Activated T-cell treated with anti-CD3 and anti-CD28 coated beads, Interleukin-2, amount 50 U/mL, for 72 hours (primary cell): ENCODE measurements around the gene C22orf23. TPM values are rescaled to one million over a fixed set of nuclear protein-coding genes. Genes with fewer than 3 reads are reported as not detected.

Experiments
- ATAC-seq, 2 donors: fragments of 150-1000 bp; cut with Tn5 transposase; replicated peaks in 1 of 2; 2 replicates each; pipeline ENCODE4 v1.10.0; 2021; ENCODE audit warnings: moderate library complexity in 2 of 2, mild to moderate bottlenecking in 1 of 2
- DNase-seq, 2 donors: peaks; one replicate each; pipeline ENCODE4 v3.0.0; 2021 to 2022; ENCODE audit warnings: mixed read lengths in 1 of 2
- H3K27ac Mint-ChIP-seq: one replicate; pipeline ENCODE4 v1.8.0; 2022; ENCODE audit warnings: mild to moderate bottlenecking, moderate library complexity, mixed read lengths
- H3K27me3 Mint-ChIP-seq: one replicate; pipeline ENCODE4 v1.8.0; 2022; ENCODE audit warnings: low read depth, mixed read lengths
- H3K36me3 Mint-ChIP-seq, 2 donors: one replicate each; pipeline ENCODE4 v1.8.0; 2022; ENCODE audit warnings: mixed read lengths in 2 of 2, mild to moderate bottlenecking in 1 of 2; ENCODE audit not compliant: insufficient read depth in 2 of 2
- H3K4me1 Mint-ChIP-seq: one replicate; pipeline ENCODE4 v1.8.0; 2022; ENCODE audit warnings: low read depth, mixed read lengths
- H3K4me3 Mint-ChIP-seq, 2 donors: one replicate each; pipeline ENCODE4 v1.8.0; 2022; ENCODE audit warnings: mild to moderate bottlenecking in 2 of 2, mixed read lengths in 2 of 2, moderate library complexity in 2 of 2
- H3K9me3 Mint-ChIP-seq, 2 donors: one replicate each; pipeline ENCODE4 v1.8.0; 2022; ENCODE audit warnings: mixed read lengths in 2 of 2
- total RNA-seq, 2 donors: library from RNA; stranded (reverse); gene quantifications; one replicate each; pipeline ENCODE4 v1.2.3, GENCODE V29; 2022

C22orf23 gene
- total RNA-seq, 2 donors from 2014 or later = 0.19 to 0.30 TPM

- ATAC-seq (no peak), DNase-seq (no peak)
- Mint-ChIP-seq H3K27ac (peak overlapping the region; percentile 61), H3K36me3 (no peaks in the 10 kb centered on the region), H3K4me3 (peak overlapping the region; percentile 74 to 80), H3K27me3 (no peaks in the 10 kb centered on the region), H3K9me3 (no peaks in the 10 kb centered on the region), H3K4me1 (peaks cover 30% of the 10 kb centered on the region)
Observed at GRCh38 chr22:37907036-37907954, 46.1 kb downstream of the C22orf23 start.

GRCh38 chr22:37906364-37907008 is 46.9 kb downstream of the C22orf23 start:
- H3K27ac Mint-ChIP-seq = peak overlapping the region; percentile 61
- peaks cover 22% of the 10 kb centered on the region for H3K4me1 Mint-ChIP-seq
- peak; percentile 20 to 44 for ATAC-seq
- H3K36me3 Mint-ChIP-seq = no peaks in the 10 kb centered on the region
- DNase-seq = peak; percentile 59 to 62
- no peaks in the 10 kb centered on the region for H3K27me3 Mint-ChIP-seq
- peak overlapping the region; percentile 74 to 80 for H3K4me3 Mint-ChIP-seq
- no peaks in the 10 kb centered on the region for H3K9me3 Mint-ChIP-seq

- H3K27ac Mint-ChIP-seq = peak within 1 kb of the TSS; percentile 61
- H3K4me3 Mint-ChIP-seq = peak within 1 kb of the TSS; percentile 82 to 83
- no peaks in the 10 kb centered on the region for H3K36me3 Mint-ChIP-seq
- H3K4me1 Mint-ChIP-seq = peaks cover 22% of the 10 kb centered on the region
- ATAC-seq = peak; percentile 93
- no peaks in the 10 kb centered on the region for H3K9me3 Mint-ChIP-seq
- DNase-seq = peak; percentile 81 to 86
- H3K27me3 Mint-ChIP-seq = no peaks in the 10 kb centered on the region
Observed at GRCh38 chr22:37905534-37906363, 47.7 kb downstream of the C22orf23 start, which contains the start of gene MICALL1. Gene MICALL1, plus strand, starts transcription at chr22:37906297. Its CDS starts 126 bp downstream, at chr22:37906423.

- Mint-ChIP-seq H3K27me3 (no peaks in the 10 kb centered on the region), H3K27ac (peak overlapping the region; percentile 27), H3K4me1 (peaks cover 22% of the 10 kb centered on the region), H3K9me3 (no peaks in the 10 kb centered on the region), H3K4me3 (peak overlapping the region; percentile 82 to 83), H3K36me3 (no peaks in the 10 kb centered on the region)
- peak; percentile 27 to 41 for DNase-seq
- ATAC-seq = peak; percentile 16 to 18
Observed at GRCh38 chr22:37904572-37905533, 48.5 kb downstream of the C22orf23 start.

GRCh38 chr22:37898441-37899181 is 54.8 kb downstream of the C22orf23 start:
- Mint-ChIP-seq H3K4me1 (peaks cover 27% of the 10 kb centered on the region), H3K4me3 (no peak overlapping the region), H3K36me3 (no peaks in the 10 kb centered on the region), H3K27ac (peak overlapping the region; percentile 31), H3K9me3 (no peaks in the 10 kb centered on the region), H3K27me3 (no peaks in the 10 kb centered on the region)
- DNase-seq (no peak), ATAC-seq (no peak)

GRCh38 chr22:37897807-37898206 is 55.6 kb downstream of the C22orf23 start:
- H3K4me3 Mint-ChIP-seq = no peak overlapping the region
- ATAC-seq (no peak), DNase-seq (no peak)
- H3K36me3 Mint-ChIP-seq = no peaks in the 10 kb centered on the region
- H3K4me1 Mint-ChIP-seq = peaks cover 27% of the 10 kb centered on the region
- no peaks in the 10 kb centered on the region for H3K9me3 Mint-ChIP-seq
- H3K27ac Mint-ChIP-seq = no peak overlapping the region
- H3K27me3 Mint-ChIP-seq = no peaks in the 10 kb centered on the region

GRCh38 chr22:37896939-37897338 is 56.5 kb downstream of the C22orf23 start:
- ATAC-seq = no peak
- H3K4me3 Mint-ChIP-seq = peak overlapping the region in 1 of 2 donors; percentile 47
- H3K36me3 Mint-ChIP-seq = no peaks in the 10 kb centered on the region
- H3K4me1 Mint-ChIP-seq = peaks cover 27% of the 10 kb centered on the region
- no peaks in the 10 kb centered on the region for H3K9me3 Mint-ChIP-seq
- peak overlapping the region; percentile 86 for H3K27ac Mint-ChIP-seq
- no peaks in the 10 kb centered on the region for H3K27me3 Mint-ChIP-seq
- DNase-seq = no peak

- H3K27me3 Mint-ChIP-seq = no peaks in the 10 kb centered on the region
Observed at GRCh38 chr22:37896181-37896592, 57.2 kb downstream of the C22orf23 start.

GRCh38 chr22:37894939-37895670 is 58.3 kb downstream of the C22orf23 start:
- ATAC-seq (no peak), DNase-seq (no peak)
- H3K27me3 Mint-ChIP-seq = no peaks in the 10 kb centered on the region
- peaks cover 0 to 2% of the 10 kb centered on the region in 2 donors for H3K36me3 Mint-ChIP-seq
- peak overlapping the region in 1 of 2 donors; percentile 4 for H3K4me3 Mint-ChIP-seq
- peaks cover 27% of the 10 kb centered on the region for H3K4me1 Mint-ChIP-seq
- H3K27ac Mint-ChIP-seq = peak overlapping the region; percentile 69
- no peaks in the 10 kb centered on the region for H3K9me3 Mint-ChIP-seq

More at GRCh38 chr22:37896181-37896592, 57.2 kb downstream of the C22orf23 start:
- Mint-ChIP-seq H3K4me3 (peak overlapping the region; percentile 42 to 47), H3K4me1 (peaks cover 27% of the 10 kb centered on the region), H3K9me3 (no peaks in the 10 kb centered on the region), H3K27ac (peak overlapping the region; percentile 86), H3K36me3 (no peaks in the 10 kb centered on the region)
- ATAC-seq (peak; percentile 82 to 90), DNase-seq (peak; percentile 45 to 58)

- H3K9me3 Mint-ChIP-seq = no peaks in the 10 kb centered on the region
- H3K27ac Mint-ChIP-seq = no peak overlapping the region
- H3K36me3 Mint-ChIP-seq = peaks cover 0 to 10% of the 10 kb centered on the region in 2 donors
- ATAC-seq (no peak), DNase-seq (no peak)
- H3K4me1 Mint-ChIP-seq = peaks cover 27% of the 10 kb centered on the region
- H3K4me3 Mint-ChIP-seq = no peak overlapping the region
- no peaks in the 10 kb centered on the region for H3K27me3 Mint-ChIP-seq
Observed at GRCh38 chr22:37893583-37893983, 59.8 kb downstream of the C22orf23 start.
